Liver (tissue), 9 donors: Measurements from ENCODE around the gene CD28. TPM values are rescaled to one million over a fixed set of nuclear protein-coding genes. Genes with fewer than 3 reads are reported as not detected.

ENCODE experiments used
- DNase-seq: peaks from one replicate; pipeline ENCODE4 v3.0.0-alpha.2; 2017; ENCODE audit warnings: low spot score
- H3K27ac ChIP-seq, 2 donors: one replicate each; pipeline ENCODE4 v1.7.0; 2013; ENCODE audit warnings: inconsistent platforms in 2 of 2, low read length in 2 of 2, control low read depth in 1 of 2, low read depth in 1 of 2, mild to moderate bottlenecking in 1 of 2
- H3K27me3 ChIP-seq, 4 donors: one replicate each; pipeline versions ENCODE4 v1.6.1 to v1.7.0; 2013; ENCODE audit warnings: low read length in 3 of 4, inconsistent platforms in 1 of 4, mild to moderate bottlenecking in 1 of 4, moderate library complexity in 1 of 4; ENCODE audit not compliant: control insufficient read depth in 4 of 4, insufficient read depth in 4 of 4
- H3K36me3 ChIP-seq, 4 donors: one replicate each; pipeline versions ENCODE4 v1.6.1 to v1.7.0; 2013; ENCODE audit warnings: low read length in 3 of 4, mild to moderate bottlenecking in 3 of 4, low read depth in 1 of 4, moderate library complexity in 1 of 4; ENCODE audit not compliant: control insufficient read depth in 4 of 4, insufficient read depth in 3 of 4
- H3K4me1 ChIP-seq, 4 donors: one replicate each; pipeline versions ENCODE4 v1.6.1 to v1.7.0; 2013; ENCODE audit warnings: low read length in 3 of 4, mild to moderate bottlenecking in 3 of 4, moderate library complexity in 1 of 4; ENCODE audit not compliant: control insufficient read depth in 4 of 4, insufficient read depth in 4 of 4
- H3K4me3 ChIP-seq, 3 donors: one replicate each; pipeline versions ENCODE4 v1.6.1 to v1.7.0; 2013; ENCODE audit warnings: low read length in 3 of 3, control low read depth in 1 of 3, low read depth in 1 of 3, mild to moderate bottlenecking in 1 of 3
- H3K9ac ChIP-seq, 2 donors: one replicate each; pipeline ENCODE4 v1.7.0; 2013; ENCODE audit warnings: low read length in 2 of 2, mild to moderate bottlenecking in 2 of 2, moderate library complexity in 2 of 2, control low read depth in 1 of 2, low read depth in 1 of 2
- H3K9me3 ChIP-seq, 4 donors: one replicate each; pipeline versions ENCODE4 v1.6.1 to v1.7.0; 2013; ENCODE audit warnings: low read length in 3 of 4; ENCODE audit not compliant: control insufficient read depth in 4 of 4
- EGR1 ChIP-seq, 2 donors: IDR thresholded peaks; 2 replicates each; pipeline ENCODE4 v1.6.1; 2016 to 2018; ENCODE audit warnings: antibody characterized with exemption in 2 of 2, low read depth in 2 of 2
- FOXA1 ChIP-seq: IDR thresholded peaks from 2 replicates; pipeline ENCODE4 v1.6.1; 2016; ENCODE audit warnings: antibody characterized with exemption
- FOXA2 ChIP-seq: IDR thresholded peaks from 2 replicates; pipeline ENCODE4 v1.6.1; 2016; ENCODE audit warnings: antibody characterized with exemption
- HNF4A ChIP-seq, 2 donors: conservative IDR thresholded peaks; 2 replicates each; pipeline ENCODE4 v1.6.1; 2016; ENCODE audit warnings: antibody characterized with exemption in 2 of 2, mild to moderate bottlenecking in 2 of 2
- HNF4G ChIP-seq: IDR thresholded peaks from 2 replicates; pipeline ENCODE4 v1.6.1; 2016; ENCODE audit warnings: antibody characterized with exemption
- JUND ChIP-seq, 2 donors: IDR thresholded peaks; 2 replicates each; pipeline ENCODE4 v1.6.1; 2016; ENCODE audit warnings: antibody characterized with exemption in 2 of 2
- NR2F2 ChIP-seq: IDR thresholded peaks from 2 replicates; pipeline ENCODE4 v1.6.1; 2016; ENCODE audit warnings: antibody characterized with exemption
- RAD21 ChIP-seq, 2 donors: IDR thresholded peaks; 2 replicates each; pipeline ENCODE4 v1.6.1; 2016; ENCODE audit warnings: antibody characterized with exemption in 2 of 2, mild to moderate bottlenecking in 2 of 2
- RXRA ChIP-seq, 2 donors: IDR thresholded peaks; 2 replicates each; pipeline ENCODE4 v1.6.1; 2017 to 2018; ENCODE audit warnings: antibody characterized with exemption in 2 of 2, mild to moderate bottlenecking in 1 of 2
- SP1 ChIP-seq: IDR thresholded peaks from 2 replicates; pipeline ENCODE4 v1.6.1; 2018; ENCODE audit warnings: antibody characterized with exemption, mild to moderate bottlenecking
- TAF1 ChIP-seq: conservative IDR thresholded peaks from 2 replicates; pipeline ENCODE4 v1.6.1; 2016; ENCODE audit warnings: antibody characterized with exemption, mild to moderate bottlenecking
- YY1 ChIP-seq: IDR thresholded peaks from 2 replicates; pipeline ENCODE4 v1.6.1; 2016; ENCODE audit warnings: antibody characterized with exemption, mild to moderate bottlenecking
- WGBS: extraction: QIAGEN DNeasy Blood & Tissue Kit; methylation state at CpG from one replicate; pipeline ENCODE4 v1.1.7; 2013; 5-methylcytosine and 5-hydroxymethylcytosine counted together
- polyA plus RNA-seq, 2 donors: library from polyadenylated mRNA; stranded (reverse) in 1 of 2; unstranded in 1 of 2; fragments of 200-250 nt in 1 of 2; fragments of >200 nt in 1 of 2; fragmentation: Nextera tagmentation in 1 of 2; extraction: Ambion mirVana in 1 of 2; gene quantifications; one replicate each; pipeline versions ENCODE4 v1.2.1 to v1.2.3, GENCODE V29; 2013 to 2015
- total RNA-seq, 2 donors: library from RNA; depleted of rRNA; stranded (reverse); fragments of >200 nt; gene quantifications; one replicate each; pipeline ENCODE4 v1.2.3, GENCODE V29; 2014
- TF ChIP-seq, protein P1 (sequence below): IDR thresholded peaks from 2 replicates; pipeline ENCODE4 v1.6.1; 2016; ENCODE audit warnings: antibody characterized with exemption
- TF ChIP-seq, protein P2 (sequence below): IDR thresholded peaks from 2 replicates; pipeline ENCODE4 v1.6.1; 2016; ENCODE audit warnings: antibody characterized with exemption, mild to moderate bottlenecking
- TF ChIP-seq, protein P3 (sequence below): IDR thresholded peaks from 2 replicates; pipeline ENCODE4 v1.6.1; 2016; ENCODE audit warnings: antibody characterized with exemption
- TF ChIP-seq, protein P4 (sequence below): fragments of 150-350 bp; IDR thresholded peaks from 2 replicates; pipeline ENCODE4 v1.5.1; 2017; ENCODE audit warnings: improper control_type of control experiment, low read depth, low read length; ENCODE audit not compliant: missing input control
- TF ChIP-seq, protein P5 (sequence below): IDR thresholded peaks from 2 replicates; pipeline ENCODE4 v1.6.1; 2016; ENCODE audit warnings: antibody characterized with exemption
- donor health status: healthy.
- donor health status: healthy.
- donor health status: healthy.
- donor health status: healthy.
- donor health status: healthy.

Gene CD28
- total and polyA plus RNA-seq, 4 donors = 0.08 to 0.93 (median 0.33) TPM

DNA sequence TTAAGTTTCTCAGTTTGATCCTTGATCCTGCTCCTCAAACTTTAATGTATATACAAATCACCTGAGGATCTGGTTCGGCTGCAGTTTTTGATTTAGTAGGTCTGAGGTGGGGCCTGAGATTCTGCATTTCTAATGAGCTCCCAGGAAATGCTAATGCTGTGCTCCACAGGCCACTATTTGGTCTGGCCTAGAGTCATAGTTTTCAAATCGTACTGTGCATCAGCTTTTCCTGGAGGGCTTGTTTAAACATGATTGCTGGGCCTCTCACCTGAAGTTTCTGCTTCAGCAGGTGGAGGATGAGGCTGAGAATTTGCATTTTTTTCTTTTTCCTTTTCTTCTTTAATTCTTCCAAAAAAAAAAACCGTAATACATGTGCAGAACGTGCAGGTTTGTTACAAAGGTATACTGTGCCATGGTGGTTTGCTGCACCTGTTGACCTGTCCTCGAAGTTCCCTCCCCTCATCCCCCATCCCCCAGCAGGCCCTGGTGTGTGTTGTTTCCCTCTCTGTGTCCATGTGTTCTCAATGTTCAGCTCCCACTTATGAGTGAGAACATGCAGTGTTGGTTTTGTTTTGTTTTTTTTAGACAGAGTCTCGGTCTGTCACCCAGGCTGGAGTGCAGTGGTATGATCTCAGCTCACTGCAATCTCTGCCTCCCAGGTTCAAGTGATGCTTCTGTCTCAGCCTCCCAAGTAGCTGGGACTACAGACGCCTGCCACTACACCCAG, 42.2 kb upstream of the CD28 start:
- Histone ChIP-seq H3K4me1 (no peaks in the 10 kb centered on the region), H3K27ac (no peak overlapping the region), H3K27me3 (no peaks in the 10 kb centered on the region), H3K9me3 (no peaks in the 10 kb centered on the region), H3K36me3 (no peaks in the 10 kb centered on the region), H3K4me3 (no peak overlapping the region), H3K9ac (no peak overlapping the region)
- DNase-seq = no peak
- TF ChIP-seq TAF1 (no peak), HNF4G (no peak), YY1 (no peak), FOXA1 (no peak), JUND (IDR thresholded peaks at IDR 0.05) (no peak), SP1 (no peak), FOXA2 (no peak), NR2F2 (no peak), HNF4A (conservative IDR thresholded peaks at IDR 0.05) (no peak), RXRA (IDR thresholded peaks at IDR 0.05) (no peak), RAD21 (IDR thresholded peaks at IDR 0.05) (no peak), EGR1 (IDR thresholded peaks at IDR 0.05; ENCODE audit: low read depth in 2 of 2) (no peak)
- TF ChIP-seq, protein P1, sequence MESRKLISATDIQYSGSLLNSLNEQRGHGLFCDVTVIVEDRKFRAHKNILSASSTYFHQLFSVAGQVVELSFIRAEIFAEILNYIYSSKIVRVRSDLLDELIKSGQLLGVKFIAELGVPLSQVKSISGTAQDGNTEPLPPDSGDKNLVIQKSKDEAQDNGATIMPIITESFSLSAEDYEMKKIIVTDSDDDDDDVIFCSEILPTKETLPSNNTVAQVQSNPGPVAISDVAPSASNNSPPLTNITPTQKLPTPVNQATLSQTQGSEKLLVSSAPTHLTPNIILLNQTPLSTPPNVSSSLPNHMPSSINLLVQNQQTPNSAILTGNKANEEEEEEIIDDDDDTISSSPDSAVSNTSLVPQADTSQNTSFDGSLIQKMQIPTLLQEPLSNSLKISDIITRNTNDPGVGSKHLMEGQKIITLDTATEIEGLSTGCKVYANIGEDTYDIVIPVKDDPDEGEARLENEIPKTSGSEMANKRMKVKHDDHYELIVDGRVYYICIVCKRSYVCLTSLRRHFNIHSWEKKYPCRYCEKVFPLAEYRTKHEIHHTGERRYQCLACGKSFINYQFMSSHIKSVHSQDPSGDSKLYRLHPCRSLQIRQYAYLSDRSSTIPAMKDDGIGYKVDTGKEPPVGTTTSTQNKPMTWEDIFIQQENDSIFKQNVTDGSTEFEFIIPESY = no peak
- TF ChIP-seq, protein P2, sequence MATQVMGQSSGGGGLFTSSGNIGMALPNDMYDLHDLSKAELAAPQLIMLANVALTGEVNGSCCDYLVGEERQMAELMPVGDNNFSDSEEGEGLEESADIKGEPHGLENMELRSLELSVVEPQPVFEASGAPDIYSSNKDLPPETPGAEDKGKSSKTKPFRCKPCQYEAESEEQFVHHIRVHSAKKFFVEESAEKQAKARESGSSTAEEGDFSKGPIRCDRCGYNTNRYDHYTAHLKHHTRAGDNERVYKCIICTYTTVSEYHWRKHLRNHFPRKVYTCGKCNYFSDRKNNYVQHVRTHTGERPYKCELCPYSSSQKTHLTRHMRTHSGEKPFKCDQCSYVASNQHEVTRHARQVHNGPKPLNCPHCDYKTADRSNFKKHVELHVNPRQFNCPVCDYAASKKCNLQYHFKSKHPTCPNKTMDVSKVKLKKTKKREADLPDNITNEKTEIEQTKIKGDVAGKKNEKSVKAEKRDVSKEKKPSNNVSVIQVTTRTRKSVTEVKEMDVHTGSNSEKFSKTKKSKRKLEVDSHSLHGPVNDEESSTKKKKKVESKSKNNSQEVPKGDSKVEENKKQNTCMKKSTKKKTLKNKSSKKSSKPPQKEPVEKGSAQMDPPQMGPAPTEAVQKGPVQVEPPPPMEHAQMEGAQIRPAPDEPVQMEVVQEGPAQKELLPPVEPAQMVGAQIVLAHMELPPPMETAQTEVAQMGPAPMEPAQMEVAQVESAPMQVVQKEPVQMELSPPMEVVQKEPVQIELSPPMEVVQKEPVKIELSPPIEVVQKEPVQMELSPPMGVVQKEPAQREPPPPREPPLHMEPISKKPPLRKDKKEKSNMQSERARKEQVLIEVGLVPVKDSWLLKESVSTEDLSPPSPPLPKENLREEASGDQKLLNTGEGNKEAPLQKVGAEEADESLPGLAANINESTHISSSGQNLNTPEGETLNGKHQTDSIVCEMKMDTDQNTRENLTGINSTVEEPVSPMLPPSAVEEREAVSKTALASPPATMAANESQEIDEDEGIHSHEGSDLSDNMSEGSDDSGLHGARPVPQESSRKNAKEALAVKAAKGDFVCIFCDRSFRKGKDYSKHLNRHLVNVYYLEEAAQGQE = no peak
- TF ChIP-seq, protein P3, sequence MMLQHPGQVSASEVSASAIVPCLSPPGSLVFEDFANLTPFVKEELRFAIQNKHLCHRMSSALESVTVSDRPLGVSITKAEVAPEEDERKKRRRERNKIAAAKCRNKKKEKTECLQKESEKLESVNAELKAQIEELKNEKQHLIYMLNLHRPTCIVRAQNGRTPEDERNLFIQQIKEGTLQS = no peak
- TF ChIP-seq, protein P4, sequence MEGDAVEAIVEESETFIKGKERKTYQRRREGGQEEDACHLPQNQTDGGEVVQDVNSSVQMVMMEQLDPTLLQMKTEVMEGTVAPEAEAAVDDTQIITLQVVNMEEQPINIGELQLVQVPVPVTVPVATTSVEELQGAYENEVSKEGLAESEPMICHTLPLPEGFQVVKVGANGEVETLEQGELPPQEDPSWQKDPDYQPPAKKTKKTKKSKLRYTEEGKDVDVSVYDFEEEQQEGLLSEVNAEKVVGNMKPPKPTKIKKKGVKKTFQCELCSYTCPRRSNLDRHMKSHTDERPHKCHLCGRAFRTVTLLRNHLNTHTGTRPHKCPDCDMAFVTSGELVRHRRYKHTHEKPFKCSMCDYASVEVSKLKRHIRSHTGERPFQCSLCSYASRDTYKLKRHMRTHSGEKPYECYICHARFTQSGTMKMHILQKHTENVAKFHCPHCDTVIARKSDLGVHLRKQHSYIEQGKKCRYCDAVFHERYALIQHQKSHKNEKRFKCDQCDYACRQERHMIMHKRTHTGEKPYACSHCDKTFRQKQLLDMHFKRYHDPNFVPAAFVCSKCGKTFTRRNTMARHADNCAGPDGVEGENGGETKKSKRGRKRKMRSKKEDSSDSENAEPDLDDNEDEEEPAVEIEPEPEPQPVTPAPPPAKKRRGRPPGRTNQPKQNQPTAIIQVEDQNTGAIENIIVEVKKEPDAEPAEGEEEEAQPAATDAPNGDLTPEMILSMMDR = no peak
- TF ChIP-seq, protein P5, sequence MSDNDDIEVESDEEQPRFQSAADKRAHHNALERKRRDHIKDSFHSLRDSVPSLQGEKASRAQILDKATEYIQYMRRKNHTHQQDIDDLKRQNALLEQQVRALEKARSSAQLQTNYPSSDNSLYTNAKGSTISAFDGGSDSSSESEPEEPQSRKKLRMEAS = no peak
- 88% methylated on average over 7 of the region's 7 CpGs for WGBS
